Parathyroid adenoma (tissue), 2 donors: ENCODE data around the gene OSGEP.

Experiments
- H2AFZ ChIP-seq: fragments of 300-600 bp; sonication (generic); one replicate; pipeline ENCODE4 v1.7.0; 2017; ENCODE audit warnings: antibody characterized with exemption, mild to moderate bottlenecking
- H3K27ac ChIP-seq: fragments of 300-600 bp; sonication (generic); one replicate; pipeline ENCODE4 v1.7.0; 2017
- H3K27me3 ChIP-seq: fragments of 300-600 bp; sonication (generic); one replicate; pipeline ENCODE4 v1.7.0; 2017; ENCODE audit warnings: low read length; ENCODE audit not compliant: control insufficient read depth, insufficient read depth
- H3K36me3 ChIP-seq: fragments of 300-600 bp; sonication (generic); one replicate; pipeline ENCODE4 v1.7.0; 2017; ENCODE audit warnings: low read length; ENCODE audit not compliant: control insufficient read depth, insufficient read depth
- H3K4me1 ChIP-seq: fragments of 300-600 bp; sonication (generic); one replicate; pipeline ENCODE4 v1.7.0; 2017; ENCODE audit warnings: control low read depth
- H3K4me2 ChIP-seq: fragments of 300-600 bp; sonication (generic); one replicate; pipeline ENCODE4 v1.7.0; 2017; ENCODE audit warnings: low read length
- H3K4me3 ChIP-seq: fragments of 300-600 bp; sonication (generic); one replicate; pipeline ENCODE4 v1.7.0; 2017; ENCODE audit warnings: low read depth, low read length
- H3K79me2 ChIP-seq: fragments of 300-600 bp; sonication (generic); one replicate; pipeline ENCODE4 v1.7.0; 2017; ENCODE audit warnings: control low read depth
- H3K9ac ChIP-seq: fragments of 300-600 bp; sonication (generic); one replicate; pipeline ENCODE4 v1.7.0; 2017; ENCODE audit warnings: mild to moderate bottlenecking
- H3K9me3 ChIP-seq: fragments of 300-600 bp; sonication (generic); one replicate; pipeline ENCODE4 v1.7.0; 2017; ENCODE audit warnings: low read length; ENCODE audit not compliant: control insufficient read depth
- CTCF ChIP-seq: fragments of 300-600 bp; sonication (generic); IDR thresholded peaks from one replicate; pipeline ENCODE4 v1.7.0; 2017; ENCODE audit warnings: antibody characterized with exemption, mild to moderate bottlenecking
- donor health status: primary hyperparathyroidism.

OSGEP gene

GRCh38 chr14:20499108-20499507, 44.5 kb upstream of the OSGEP start:
- Histone ChIP-seq H2AFZ (no peak overlapping the region), H3K27me3 (no peaks in the 10 kb centered on the region), H3K79me2 (no peaks in the 10 kb centered on the region), H3K4me3 (no peak overlapping the region), H3K9me3 (no peaks in the 10 kb centered on the region), H3K4me2 (no peak overlapping the region), H3K9ac (no peak overlapping the region), H3K4me1 (no peaks in the 10 kb centered on the region), H3K36me3 (no peaks in the 10 kb centered on the region), H3K27ac (no peak overlapping the region)
- TF ChIP-seq CTCF, result no peak

DNA sequence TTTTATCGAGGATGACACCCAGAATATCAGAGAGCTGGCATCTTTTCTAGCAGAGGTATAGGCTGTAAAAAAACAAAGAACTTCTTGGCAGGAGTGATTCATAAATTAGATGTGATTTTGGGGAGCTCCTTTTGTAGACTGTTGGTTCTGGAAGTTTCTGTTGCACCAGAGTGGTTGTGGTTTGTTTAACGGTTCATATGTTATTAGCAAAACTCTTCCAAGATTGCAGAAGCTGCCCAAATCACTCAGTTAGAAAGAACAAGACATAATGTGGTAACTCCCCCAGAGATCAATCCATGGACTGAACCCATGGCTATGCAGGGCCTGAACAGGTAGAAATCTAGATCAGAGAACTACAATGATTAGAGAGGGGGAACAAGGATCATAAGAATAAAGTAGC, 44.0 kb upstream of the OSGEP start:
- H3K4me1 ChIP-seq, result no peaks in the 10 kb centered on the region
- H3K27ac ChIP-seq, result no peak overlapping the region
- H3K27me3 ChIP-seq, result no peaks in the 10 kb centered on the region
- no peak overlapping the region for H3K4me2 ChIP-seq
- H2AFZ ChIP-seq, result no peak overlapping the region
- no peaks in the 10 kb centered on the region for H3K36me3 ChIP-seq
- no peak overlapping the region for H3K9ac ChIP-seq
- H3K4me3 ChIP-seq, result no peak overlapping the region
- H3K9me3 ChIP-seq, result no peaks in the 10 kb centered on the region
- H3K79me2 ChIP-seq, result no peaks in the 10 kb centered on the region
- TF ChIP-seq CTCF, result no peak

DNA sequence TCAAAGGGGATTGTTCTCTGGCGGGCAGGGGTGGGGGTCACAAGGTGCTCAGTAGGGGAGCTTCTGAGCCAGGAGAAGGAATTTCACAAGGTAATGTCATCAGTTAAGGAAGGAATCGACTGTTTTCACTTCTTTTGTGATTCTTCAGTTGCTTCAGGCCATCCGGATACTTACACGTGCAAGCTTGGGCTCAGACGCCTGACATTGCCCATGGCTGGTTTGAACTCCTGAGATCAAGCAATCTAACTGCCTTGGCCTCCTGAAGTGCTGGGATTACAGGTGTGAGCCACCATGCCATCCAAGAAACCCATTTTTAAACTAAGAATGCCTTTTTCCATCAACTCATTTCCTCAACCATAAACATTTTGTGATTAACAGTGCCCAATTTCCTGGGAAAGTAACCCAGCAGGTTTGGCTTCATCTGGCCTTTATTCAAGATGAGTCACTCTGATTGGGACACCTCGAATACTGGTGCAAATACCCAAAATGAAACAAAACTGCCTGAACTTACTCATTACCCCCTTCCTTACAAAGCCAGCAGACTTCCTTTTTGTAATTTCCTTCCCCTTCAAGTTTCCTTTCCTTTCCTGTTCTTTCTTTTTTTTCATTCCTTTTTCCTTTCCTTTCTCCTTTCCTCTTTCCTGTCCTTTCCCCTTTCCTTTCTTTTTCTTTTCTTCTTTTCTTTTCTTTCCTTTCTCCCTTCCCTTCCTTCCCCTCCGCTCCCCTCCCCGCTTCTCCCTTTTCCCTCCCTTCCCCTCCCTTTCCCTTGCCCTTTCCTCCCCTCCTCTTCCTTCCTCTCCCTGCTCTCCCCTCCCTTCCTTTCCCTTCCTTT, 40.5 kb upstream of the OSGEP start:
- Histone ChIP-seq H3K9ac (no peak overlapping the region), H2AFZ (no peak overlapping the region), H3K9me3 (no peaks in the 10 kb centered on the region), H3K36me3 (no peaks in the 10 kb centered on the region), H3K4me3 (no peak overlapping the region), H3K27me3 (no peaks in the 10 kb centered on the region), H3K4me2 (no peak overlapping the region), H3K79me2 (no peaks in the 10 kb centered on the region), H3K4me1 (no peaks in the 10 kb centered on the region), H3K27ac (no peak overlapping the region)
- TF ChIP-seq CTCF, result no peak

DNA sequence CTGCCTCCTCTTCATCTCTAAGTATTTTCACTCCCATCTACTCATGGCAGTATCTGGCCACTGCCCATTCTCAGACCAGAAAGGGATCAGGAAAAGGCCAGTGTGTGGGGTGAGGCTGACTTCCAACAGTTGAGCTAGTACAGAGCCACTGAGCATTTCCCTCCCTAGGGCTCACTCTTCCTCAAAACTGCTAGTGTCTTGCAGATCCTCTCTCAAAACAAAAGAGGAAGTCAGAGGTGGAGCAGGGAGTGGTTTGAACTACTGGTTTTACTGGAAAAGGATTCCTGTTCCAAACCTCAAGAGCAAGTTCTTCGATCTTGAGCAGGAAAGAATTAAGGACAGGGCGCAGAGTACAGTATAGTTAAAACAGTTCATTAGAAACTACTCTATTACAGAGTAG, 39.0 kb upstream of the OSGEP start:
- Histone ChIP-seq H3K79me2 (no peaks in the 10 kb centered on the region), H3K36me3 (no peaks in the 10 kb centered on the region), H3K27me3 (no peaks in the 10 kb centered on the region), H3K27ac (no peak overlapping the region), H3K9me3 (no peaks in the 10 kb centered on the region), H3K4me3 (no peak overlapping the region), H3K9ac (no peak overlapping the region), H3K4me1 (no peaks in the 10 kb centered on the region), H3K4me2 (no peak overlapping the region), H2AFZ (no peak overlapping the region)
- TF ChIP-seq CTCF, result no peak

DNA sequence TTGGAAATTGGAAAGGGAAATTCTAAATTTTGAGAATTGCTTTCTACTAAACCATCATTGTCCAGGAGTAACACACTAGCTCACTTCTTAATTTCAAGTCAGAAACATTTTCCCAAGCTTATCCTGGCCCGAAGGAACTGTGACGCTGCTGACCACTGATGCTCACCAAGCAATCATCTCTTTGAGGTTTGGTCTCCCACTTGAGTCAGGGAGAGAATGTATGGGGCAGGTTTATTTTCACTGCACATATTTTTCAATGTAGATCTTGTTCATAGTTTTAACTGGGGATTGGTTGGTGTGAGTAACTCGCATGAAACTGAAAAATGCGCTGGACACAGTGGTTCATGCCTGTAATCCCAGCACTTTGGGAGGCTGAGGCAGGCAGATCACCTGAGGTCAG, 37.9 kb upstream of the OSGEP start:
- Histone ChIP-seq H3K27ac (no peak overlapping the region), H3K9me3 (no peaks in the 10 kb centered on the region), H3K27me3 (no peaks in the 10 kb centered on the region), H2AFZ (no peak overlapping the region), H3K9ac (no peak overlapping the region), H3K79me2 (no peaks in the 10 kb centered on the region), H3K4me2 (no peak overlapping the region), H3K36me3 (no peaks in the 10 kb centered on the region), H3K4me1 (no peaks in the 10 kb centered on the region), H3K4me3 (no peak overlapping the region)
- TF ChIP-seq CTCF, result no peak
